H9 (cell line): Measurements from ENCODE around the gene GABRB1. TPM values are rescaled to one million over a fixed set of nuclear protein-coding genes. Genes with fewer than 3 reads are reported as not detected.

Source experiments
- DNase-seq: peaks from one replicate; pipeline ENCODE4 v3.0.0-alpha.2; 2017
- H2AFZ ChIP-seq: one replicate; pipeline ENCODE4 v1.6.1; 2013; ENCODE audit warnings: mild to moderate bottlenecking, low read length, control low read depth, moderate library complexity
- H2AK5ac ChIP-seq: 2 replicates; pipeline ENCODE4 v1.6.1; 2013; ENCODE audit warnings: low read length, control low read depth, mixed read lengths; ENCODE audit not compliant: insufficient read length
- H2BK120ac ChIP-seq: one replicate; pipeline ENCODE4 v1.6.1; 2013; ENCODE audit warnings: low read depth, mild to moderate bottlenecking, low read length, control low read depth, inconsistent platforms; ENCODE audit not compliant: poor library complexity, severe bottlenecking
- H2BK12ac ChIP-seq: 2 replicates; pipeline ENCODE4 v1.6.1; 2013; ENCODE audit warnings: low read length, control low read depth, mixed read lengths, low read depth; ENCODE audit not compliant: insufficient read length
- H2BK15ac ChIP-seq: 2 replicates; pipeline ENCODE4 v1.6.1; 2013; ENCODE audit warnings: low read depth, low read length, control low read depth
- H2BK20ac ChIP-seq: one replicate; pipeline ENCODE4 v1.6.1; 2013; ENCODE audit warnings: low read depth, mild to moderate bottlenecking, low read length, control low read depth, inconsistent platforms; ENCODE audit not compliant: poor library complexity, severe bottlenecking
- H2BK5ac ChIP-seq: 2 replicates; pipeline ENCODE4 v1.6.1; 2013; ENCODE audit warnings: low read length, control low read depth, mixed read lengths; ENCODE audit not compliant: insufficient read length
- H3K14ac ChIP-seq: 2 replicates; pipeline ENCODE4 v1.6.1; 2013; ENCODE audit warnings: low read length, control low read depth; ENCODE audit not compliant: insufficient read depth
- H3K18ac ChIP-seq: 2 replicates; pipeline ENCODE4 v1.6.1; 2013; ENCODE audit warnings: low read depth, mild to moderate bottlenecking, mixed read lengths, low read length, control low read depth; ENCODE audit not compliant: insufficient read length
- H3K23ac ChIP-seq: 2 replicates; pipeline ENCODE4 v1.6.1; 2013; ENCODE audit warnings: low read length, control low read depth, mixed read lengths, low read depth; ENCODE audit not compliant: insufficient read length
- H3K23me2 ChIP-seq: 2 replicates; pipeline ENCODE4 v1.6.1; 2013; ENCODE audit warnings: low read depth, mild to moderate bottlenecking, mixed read lengths, low read length, control low read depth; ENCODE audit not compliant: insufficient read length, poor library complexity, severe bottlenecking
- H3K27ac ChIP-seq: 2 replicates; pipeline ENCODE4 v1.5.1; 2013; ENCODE audit warnings: low read length, control low read depth, mixed read lengths, low read depth; ENCODE audit not compliant: insufficient read length
- H3K27me3 ChIP-seq: 2 replicates; pipeline ENCODE4 v1.6.1; 2013; ENCODE audit warnings: low read length, control low read depth, inconsistent platforms; ENCODE audit not compliant: insufficient read depth
- H3K4ac ChIP-seq: 2 replicates; pipeline ENCODE4 v1.6.1; 2013; ENCODE audit warnings: low read depth, mild to moderate bottlenecking, control low read depth, inconsistent platforms, low read length, moderate library complexity
- H3K4me1 ChIP-seq: 2 replicates; pipeline ENCODE4 v1.6.1; 2013; ENCODE audit warnings: low read length, control low read depth, inconsistent platforms; ENCODE audit not compliant: insufficient read depth
- H3K4me2 ChIP-seq: 2 replicates; pipeline ENCODE4 v1.6.1; 2013; ENCODE audit warnings: low read length, control low read depth, mixed read lengths; ENCODE audit not compliant: insufficient read length, insufficient read depth
- H3K56ac ChIP-seq: 2 replicates; pipeline ENCODE4 v1.6.1; 2013; ENCODE audit warnings: low read depth, mild to moderate bottlenecking, mixed read lengths, low read length, control low read depth; ENCODE audit not compliant: insufficient read length
- H3K79me1 ChIP-seq: 2 replicates; pipeline ENCODE4 v1.6.1; 2013; ENCODE audit warnings: low read depth, mild to moderate bottlenecking, moderate library complexity, low read length, control low read depth, inconsistent platforms; ENCODE audit not compliant: insufficient read depth, poor library complexity, severe bottlenecking
- H3K79me2 ChIP-seq: 2 replicates; pipeline ENCODE4 v1.6.1; 2013; ENCODE audit warnings: low read length, control low read depth, inconsistent platforms; ENCODE audit not compliant: insufficient read depth
- H3K9ac ChIP-seq: 2 replicates; pipeline ENCODE4 v1.6.1; 2013; ENCODE audit warnings: low read length, control low read depth, mixed read lengths; ENCODE audit not compliant: insufficient read length; ENCODE audit errors: extremely low read depth
- H3K9me3 ChIP-seq: one replicate; pipeline ENCODE4 v1.6.1; 2013; ENCODE audit warnings: low read depth, low read length, inconsistent platforms; ENCODE audit not compliant: control insufficient read depth
- H3T11ph ChIP-seq: one replicate; pipeline ENCODE4 v1.6.1; 2013; ENCODE audit warnings: mild to moderate bottlenecking, low read length, control low read depth, inconsistent platforms
- H4K20me1 ChIP-seq: one replicate; pipeline ENCODE4 v1.6.1; 2013; ENCODE audit not compliant: control insufficient read depth, insufficient read length, insufficient read depth
- H4K5ac ChIP-seq: 2 replicates; pipeline ENCODE4 v1.6.1; 2013; ENCODE audit warnings: low read depth, mild to moderate bottlenecking, mixed read lengths, low read length, control low read depth; ENCODE audit not compliant: insufficient read length
- H4K8ac ChIP-seq: replicated peaks from 2 replicates; pipeline ENCODE4 v1.6.1; 2013; ENCODE audit warnings: low read length, control low read depth, mixed read lengths, low read depth; ENCODE audit not compliant: insufficient read length
- H4K91ac ChIP-seq: 2 replicates; pipeline ENCODE4 v1.6.1; 2013; ENCODE audit warnings: low read depth, mild to moderate bottlenecking, moderate library complexity, mixed read lengths, low read length, control low read depth; ENCODE audit not compliant: insufficient read length
- H3K27ac Mint-ChIP-seq, 3 experiments: 2 replicates in 2 of 3; 3 replicates in 1 of 3; pipeline ENCODE4 v1.8.0; 2020 to 2021; ENCODE audit warnings: mixed read lengths in 3 of 3, mild to moderate bottlenecking in 1 of 3, moderate library complexity in 1 of 3
- H3K27me3 Mint-ChIP-seq: 2 replicates; pipeline ENCODE4 v1.8.0; 2021; ENCODE audit warnings: low read depth, mild to moderate bottlenecking, moderate library complexity, mixed read lengths
- H3K36me3 Mint-ChIP-seq, 3 experiments: 2 replicates in 2 of 3; 3 replicates in 1 of 3; pipeline ENCODE4 v1.8.0; 2020 to 2021; ENCODE audit warnings: low read depth in 3 of 3, mixed read lengths in 3 of 3; ENCODE audit not compliant: insufficient read depth in 1 of 3
- H3K4me1 Mint-ChIP-seq, 2 experiments: 2 replicates each; pipeline ENCODE4 v1.8.0; 2020; ENCODE audit warnings: mixed read lengths in 2 of 2
- H3K4me3 Mint-ChIP-seq, 2 experiments: 2 replicates in 1 of 2; 3 replicates in 1 of 2; pipeline ENCODE4 v1.8.0; 2020 to 2021; ENCODE audit warnings: mild to moderate bottlenecking in 2 of 2, mixed read lengths in 2 of 2, moderate library complexity in 1 of 2
- H3K9me3 Mint-ChIP-seq, 2 experiments: 2 replicates in 1 of 2; 3 replicates in 1 of 2; pipeline ENCODE4 v1.8.0; 2020; ENCODE audit warnings: mild to moderate bottlenecking in 2 of 2, mixed read lengths in 2 of 2, moderate library complexity in 1 of 2
- CTCF ChIP-seq: fragments of 200-600 bp; sonication (generic); conservative IDR thresholded peaks from 3 replicates; pipeline ENCODE4 v1.8.0; 2021; ENCODE audit warnings: antibody characterized with exemption, mild to moderate bottlenecking
- WGBS: extraction: QIAGEN DNeasy Blood & Tissue Kit; methylation state at CpG from one replicate; pipeline ENCODE4 v1.1.7; 2013; ENCODE audit warnings: missing lambda C conversion rate, low lambda C conversion rate, mixed read lengths; ENCODE audit not compliant: insufficient read length; ENCODE audit errors: extremely low coverage; 5-methylcytosine and 5-hydroxymethylcytosine counted together
- total RNA-seq: library from RNA; stranded (reverse); gene quantifications from 2 replicates; pipeline ENCODE4 v1.2.1, GENCODE V29; 2021

Gene GABRB1
- total RNA-seq, 1 experiment from 2014 or later: 0.39 TPM

GRCh38 chr4:47167081-47168035 is 136.0 kb downstream of the GABRB1 start:
- Histone ChIP-seq H2BK15ac (no peak overlapping the region), H4K91ac (no peak overlapping the region), H3K4me2 (no peak overlapping the region), H3K4me1 (no peaks in the 10 kb centered on the region), H3K9ac (no peak overlapping the region), H4K20me1 (no peaks in the 10 kb centered on the region), H2AK5ac (no peak overlapping the region), H4K5ac (no peak overlapping the region), H2BK20ac (no peak overlapping the region), H2BK120ac (no peak overlapping the region), H3T11ph (no peak overlapping the region), H2BK12ac (no peak overlapping the region), H2AFZ (no peak overlapping the region), H3K4ac (no peak overlapping the region), H3K23me2 (no peaks in the 10 kb centered on the region), H3K79me1 (no peaks in the 10 kb centered on the region), H3K18ac (no peak overlapping the region), H3K14ac (no peak overlapping the region), H3K56ac (no peak overlapping the region), H2BK5ac (no peak overlapping the region), H3K23ac (no peak overlapping the region), H3K27ac (no peak overlapping the region), H3K79me2 (no peaks in the 10 kb centered on the region), H4K8ac (no peak overlapping the region), H3K27me3 (no peaks in the 10 kb centered on the region), H3K9me3 (no peaks in the 10 kb centered on the region)
- Mint-ChIP-seq H3K27me3 (no peaks in the 10 kb centered on the region), H3K27ac (no peak overlapping the region), H3K4me3 (no peak overlapping the region), H3K36me3 (no peaks in the 10 kb centered on the region), H3K4me1 (no peaks in the 10 kb centered on the region), H3K9me3 (no peaks in the 10 kb centered on the region)
- no peak for DNase-seq
- TF ChIP-seq CTCF: no peak
- no CpG with 5 or more reads among the region's 5 CpGs for WGBS
